HG03558 (cell line): ENCODE data around the gene TRIM60.
A peak's percentile ranks its signal among the peaks of the same experiment; 100 is the strongest.
"Not testable (repeated sequence)": the region's sequence is repeated elsewhere in the genome, so short reads cannot be mapped to it uniquely, and the experiment has no call there.

ENCODE experiments used
- ATAC-seq: cut with Tn5 transposase; IDR thresholded peaks from one replicate; pipeline ENCODE4 v1.9.1; 2021; ENCODE audit warnings: moderate number of reproducible peaks; ENCODE audit not compliant: unreplicated experiment; ENCODE audit errors: extremely low read depth

The TRIM60 gene

DNA sequence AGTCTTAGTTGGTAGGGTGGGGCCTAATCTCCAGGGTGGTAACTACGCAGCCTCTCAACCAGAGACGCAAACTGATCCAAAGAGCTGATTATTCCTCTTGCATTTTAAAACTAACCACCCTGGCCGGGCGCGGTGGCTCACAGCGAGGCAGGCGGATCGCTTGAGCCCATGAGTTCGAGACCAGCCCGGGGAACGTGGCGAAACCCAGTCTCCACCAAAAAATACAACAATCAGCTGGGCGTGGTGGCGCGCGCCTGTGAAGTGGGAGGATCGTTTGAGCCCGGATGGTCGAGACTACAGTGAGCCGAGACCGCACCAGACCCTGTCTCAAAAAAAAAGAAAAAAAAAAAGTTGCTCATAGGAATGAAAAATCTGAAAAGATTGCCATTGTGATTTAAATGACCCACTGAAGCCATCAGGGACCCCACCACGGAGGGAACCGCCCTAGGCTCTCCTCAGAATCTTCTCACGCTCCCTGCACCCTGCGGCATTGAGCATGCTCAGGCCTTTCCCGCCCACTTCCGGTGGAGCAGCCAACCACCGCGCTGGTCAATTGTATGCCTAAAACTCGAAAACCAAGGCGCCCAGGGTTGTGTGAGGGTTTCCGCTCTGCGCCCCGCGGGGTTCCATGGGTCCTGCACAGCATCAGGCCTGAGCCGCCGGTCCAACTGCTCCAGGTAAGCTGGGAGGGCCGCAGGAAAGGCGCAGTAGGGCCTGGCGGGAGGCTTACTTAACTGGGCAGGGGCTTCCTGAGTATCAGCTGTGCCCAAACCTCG lies at the start of gene TRIM60:
TRIM60 (plus strand) TSS at position 564 of the 776 bp plus-strand sequence. CDS start 8,074 bp downstream, outside the sequence.
- ATAC-seq, result no peak

DNA sequence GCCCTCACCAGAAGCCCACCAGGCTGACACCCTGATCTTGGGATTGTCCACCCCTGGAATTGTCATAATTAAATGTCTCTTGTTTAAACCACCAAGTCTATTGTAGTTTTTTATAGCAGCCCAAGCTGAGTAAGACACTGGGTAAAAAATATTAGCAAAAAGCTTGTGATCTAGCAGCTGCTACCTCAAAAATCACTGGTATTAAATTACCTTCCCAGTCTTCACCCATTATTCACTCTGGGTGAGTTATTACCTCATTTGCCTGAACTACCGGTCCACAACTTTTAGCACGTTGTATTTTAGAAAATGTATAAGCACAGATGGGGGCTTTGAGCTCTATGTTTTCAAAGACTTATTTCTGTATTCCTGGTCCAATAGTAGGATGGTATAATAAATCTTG lies 42.3 kb upstream of the TRIM60 start:
- no peak for ATAC-seq

DNA sequence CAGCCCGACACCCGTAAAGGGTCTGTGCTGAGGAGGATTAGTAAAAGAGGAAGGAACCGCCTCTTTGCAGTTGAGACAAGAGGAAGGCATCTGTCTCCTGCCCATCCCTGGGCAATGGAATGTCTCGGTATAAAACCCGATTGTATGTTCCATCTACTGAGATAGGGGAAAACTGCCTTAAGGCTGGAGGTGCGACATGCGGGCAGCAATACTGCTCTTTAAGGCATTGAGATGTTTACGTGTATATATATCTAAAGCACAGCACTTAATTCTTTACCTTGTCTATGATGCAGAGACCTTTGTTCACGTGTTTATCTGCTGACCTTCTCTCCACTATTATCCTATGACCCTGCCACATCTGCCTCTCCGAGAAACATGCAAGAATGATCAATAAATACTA lies 41.0 kb upstream of the TRIM60 start:
- not testable (repeated sequence) for ATAC-seq

DNA sequence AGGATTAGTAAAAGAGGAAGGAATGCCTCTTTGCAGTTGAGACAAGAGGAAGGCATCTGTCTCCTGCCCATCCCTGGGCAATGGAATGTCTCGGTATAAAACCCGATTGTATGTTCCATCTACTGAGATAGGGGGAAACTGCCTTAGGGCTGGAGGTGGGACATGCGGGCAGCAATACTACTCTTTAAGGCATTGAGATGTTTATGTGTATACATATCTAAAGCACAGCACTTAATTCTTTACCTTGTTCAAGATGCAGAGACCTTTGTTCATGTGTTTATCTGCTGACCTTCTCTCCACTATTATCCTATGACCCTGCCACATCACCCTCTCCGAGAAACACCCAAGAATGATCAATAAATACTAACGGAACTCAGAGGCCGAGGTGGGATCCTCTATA lies 35.7 kb upstream of the TRIM60 start:
- not testable (repeated sequence) for ATAC-seq

DNA sequence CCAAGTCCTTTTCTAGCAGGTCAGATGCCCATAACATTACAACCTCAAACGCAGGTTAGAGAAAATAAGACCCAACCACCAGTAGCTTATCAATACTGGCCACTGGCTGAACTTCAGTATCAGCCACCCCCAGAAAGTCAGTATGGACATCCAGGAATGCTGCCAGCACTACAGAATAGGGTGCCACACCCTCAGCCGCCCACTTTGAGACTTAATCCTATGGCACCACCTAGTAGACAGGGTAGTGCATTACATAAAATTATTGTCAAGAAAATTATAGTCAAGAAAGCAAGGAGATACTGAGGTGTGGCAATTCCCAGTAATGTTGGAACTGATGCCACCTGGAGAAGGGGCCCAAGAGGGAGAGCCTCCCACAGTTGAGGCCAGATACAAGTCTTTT lies 34.5 kb upstream of the TRIM60 start:
- ATAC-seq, result no peak

DNA sequence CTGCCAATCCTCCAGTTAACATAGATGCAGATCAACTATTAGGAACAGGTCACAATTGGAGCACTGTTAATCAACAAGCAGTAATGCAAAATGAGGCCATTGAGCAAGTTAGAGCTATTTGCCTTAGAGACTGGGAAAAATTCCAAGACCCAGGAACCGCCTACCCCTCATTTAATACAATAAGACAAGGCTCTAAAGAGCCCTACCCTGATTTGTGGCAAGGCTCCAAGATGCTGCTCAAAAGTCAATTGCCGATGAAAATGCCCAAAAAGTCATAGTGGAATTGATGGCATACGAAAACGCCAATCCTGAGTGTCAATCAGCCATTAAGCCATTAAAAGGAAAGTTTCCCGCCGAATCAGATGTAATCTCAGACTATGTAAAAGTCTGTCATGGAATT lies 33.9 kb upstream of the TRIM60 start:
- ATAC-seq, result no peak

DNA sequence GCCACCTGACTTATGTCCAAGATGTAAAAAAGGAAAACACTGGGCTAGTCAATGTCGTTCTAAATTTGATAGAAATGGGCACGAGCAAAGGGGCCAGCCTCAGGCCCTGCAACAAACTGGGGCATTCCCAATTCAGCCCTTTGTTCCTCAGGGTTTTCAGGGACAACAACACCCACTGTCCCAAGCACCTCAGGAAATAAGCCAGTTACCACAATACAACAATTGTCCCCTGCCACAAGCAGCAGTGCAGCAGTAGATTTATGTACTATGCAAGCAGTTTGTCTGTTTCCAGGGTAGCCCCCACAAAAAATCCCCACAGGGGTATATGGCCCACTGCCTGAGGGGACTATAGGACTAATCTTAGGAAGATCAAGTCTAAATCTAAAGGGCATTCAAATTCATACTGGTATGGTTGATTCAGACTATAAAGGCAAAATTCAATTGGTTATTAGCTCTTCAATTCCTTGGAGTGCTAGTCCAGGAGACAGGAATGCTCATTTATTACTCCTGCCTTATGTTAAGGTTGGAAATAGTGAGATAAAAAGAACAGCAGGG lies 33.2 kb upstream of the TRIM60 start:
- not testable (repeated sequence) for ATAC-seq

DNA sequence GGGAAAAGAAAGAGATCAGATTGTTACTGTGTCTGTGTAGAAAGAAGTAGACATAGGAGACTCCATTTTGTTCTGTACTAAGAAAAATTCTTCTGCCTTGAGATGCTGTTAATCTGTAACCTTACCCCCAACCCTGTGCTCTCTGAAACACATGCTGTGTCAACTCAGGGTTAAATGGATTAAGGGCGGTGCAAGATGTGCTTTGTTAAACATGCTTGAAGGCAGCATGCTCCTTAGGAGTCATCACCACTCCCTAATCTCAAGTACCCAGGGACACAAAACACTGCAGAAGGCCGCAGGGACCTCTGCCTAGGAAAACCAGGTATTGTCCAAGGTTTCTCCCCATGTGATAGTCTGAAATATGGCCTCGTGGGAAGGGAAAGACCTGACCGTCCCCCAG lies 29.8 kb upstream of the TRIM60 start:
- ATAC-seq, result not testable (repeated sequence)

DNA sequence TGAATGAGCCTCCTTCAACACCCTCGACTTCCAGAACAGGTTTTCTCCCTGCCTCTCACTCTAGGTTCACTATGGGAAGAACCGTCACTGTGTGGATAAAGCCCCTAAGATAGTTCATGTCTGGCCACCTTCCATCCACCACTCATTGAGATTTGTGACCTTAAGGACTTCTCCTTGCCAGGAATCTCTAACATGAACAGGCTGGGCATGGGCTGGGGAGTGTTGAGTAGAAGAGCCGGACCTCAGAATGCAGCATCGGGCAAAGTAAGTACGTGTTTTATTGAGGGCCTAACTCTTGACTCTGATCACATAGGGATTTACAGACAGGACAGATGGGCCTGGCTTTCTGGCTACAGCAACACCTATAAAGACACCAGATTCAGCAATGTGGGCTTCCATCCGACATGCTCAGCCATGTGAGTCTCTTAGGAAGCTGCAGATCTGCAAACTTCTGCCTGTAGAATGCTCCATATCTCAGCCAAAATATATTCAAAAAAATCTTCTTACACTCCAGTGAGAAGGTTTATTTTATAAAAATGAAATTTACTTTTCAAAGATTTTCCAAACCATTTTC lies 26.4 kb upstream of the TRIM60 start:
- no peak for ATAC-seq

DNA sequence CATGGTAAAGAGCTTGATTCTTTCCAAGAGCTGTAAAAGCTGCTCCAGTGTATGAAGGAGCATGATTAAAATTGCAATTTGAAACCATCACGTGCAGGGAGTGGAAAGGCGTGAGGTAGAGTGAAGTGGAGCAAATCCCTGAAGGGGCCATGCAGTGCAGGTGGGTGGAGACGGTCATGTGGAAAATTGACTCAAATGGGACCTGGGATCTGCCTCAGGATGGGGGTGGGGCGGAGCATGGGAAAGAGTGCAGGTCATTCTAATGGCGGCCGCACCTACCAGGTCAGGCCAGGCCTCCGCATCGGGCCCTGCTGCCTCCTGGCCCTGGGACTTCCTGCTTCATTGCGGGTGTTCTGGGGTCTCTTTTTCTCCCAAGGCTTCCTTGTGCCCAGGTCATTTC lies 25.3 kb upstream of the TRIM60 start:
- ATAC-seq, result no peak

DNA sequence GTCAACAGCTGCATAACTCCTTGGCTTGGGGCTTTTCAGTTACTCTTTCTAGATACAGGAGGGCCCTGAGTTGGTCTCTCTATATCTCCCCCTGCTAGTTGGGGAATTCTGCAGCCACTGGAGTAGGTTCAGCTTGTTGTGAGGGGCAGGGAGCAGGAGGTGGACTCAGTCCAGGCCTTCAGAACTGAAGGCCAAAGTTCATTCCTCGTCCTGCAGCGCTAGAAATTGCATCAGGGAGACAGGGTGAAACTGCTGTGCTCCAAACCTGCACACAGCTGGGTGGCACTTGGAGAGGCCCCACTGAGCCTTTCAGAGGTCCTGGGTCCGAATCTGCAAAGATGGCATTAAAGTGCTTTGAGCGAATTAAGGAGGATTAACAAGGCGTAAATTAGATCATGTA lies 24.9 kb upstream of the TRIM60 start:
- ATAC-seq, result no peak

DNA sequence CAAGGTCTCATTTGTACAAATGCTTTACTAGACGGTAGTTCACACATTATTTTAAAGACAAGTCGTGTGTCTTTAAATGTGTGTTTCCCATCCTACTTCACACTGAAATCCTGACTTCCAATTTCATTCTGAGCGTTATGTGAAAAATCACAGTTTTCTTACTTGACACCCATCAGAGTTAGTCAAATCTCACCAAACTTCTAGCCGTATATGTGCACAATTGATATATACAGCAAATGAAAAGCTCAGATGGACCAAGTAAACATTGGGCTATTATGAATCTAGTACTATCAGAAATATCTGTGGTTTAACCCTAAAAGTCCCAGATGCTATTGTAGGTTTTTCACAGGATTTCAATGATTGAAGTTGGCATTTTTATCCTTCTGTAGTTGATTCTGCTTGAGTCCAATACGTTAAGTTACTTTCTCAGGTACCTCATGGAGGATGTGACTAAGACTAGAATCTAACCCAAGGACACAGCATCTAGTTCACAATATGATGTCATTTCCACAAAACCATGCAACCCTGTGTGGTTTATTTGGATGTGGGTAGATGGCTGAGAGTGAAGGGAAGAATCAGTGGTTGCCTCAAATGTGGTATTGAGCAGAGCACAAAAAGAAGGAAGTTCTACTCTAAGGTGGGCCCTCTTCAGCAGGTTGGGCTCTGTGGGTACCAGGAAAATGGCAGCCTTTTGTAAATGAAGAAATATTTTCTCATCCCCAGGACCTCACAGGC lies 22.1 kb upstream of the TRIM60 start:
- peak; percentile 78 for ATAC-seq

DNA sequence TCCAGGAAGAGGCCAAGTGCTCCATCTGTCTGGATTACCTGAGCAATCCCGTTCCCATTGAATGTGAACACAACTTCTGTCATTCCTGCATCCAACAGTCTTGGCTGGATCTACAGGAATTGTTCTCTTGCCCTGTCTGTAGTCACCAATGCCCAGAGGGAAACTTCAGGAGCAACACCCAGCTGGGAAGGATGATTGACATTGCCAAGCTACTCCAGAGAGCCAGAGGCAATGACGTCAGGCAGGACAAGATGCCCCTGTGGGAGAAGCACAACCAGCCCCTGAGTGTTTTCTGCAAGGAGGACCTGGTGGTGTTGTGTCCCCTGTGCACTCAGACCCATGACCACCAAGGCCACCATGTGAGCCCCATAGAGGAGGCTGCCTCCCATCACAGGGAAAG lies 21.3 kb upstream of the TRIM60 start:
- no peak for ATAC-seq

DNA sequence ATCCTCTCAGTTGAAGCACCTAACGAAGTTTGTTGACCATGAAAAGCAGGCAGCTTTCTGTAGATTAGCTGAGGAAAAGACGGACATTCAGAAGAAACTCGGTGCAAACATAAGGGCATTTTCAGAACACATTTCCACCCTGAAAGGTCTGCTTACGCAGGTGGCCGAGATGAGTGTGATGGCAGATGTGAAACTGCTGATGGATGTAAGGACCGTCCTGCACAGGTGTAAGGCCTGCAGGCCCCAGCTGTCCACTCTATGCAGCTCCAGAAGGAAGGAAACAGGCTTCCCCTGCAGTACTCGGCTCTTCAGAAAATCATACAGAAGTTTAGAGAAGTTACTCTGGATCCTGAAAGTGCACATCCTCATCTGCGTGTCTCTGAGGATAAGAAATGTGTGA lies 20.8 kb upstream of the TRIM60 start:
- no peak for ATAC-seq

DNA sequence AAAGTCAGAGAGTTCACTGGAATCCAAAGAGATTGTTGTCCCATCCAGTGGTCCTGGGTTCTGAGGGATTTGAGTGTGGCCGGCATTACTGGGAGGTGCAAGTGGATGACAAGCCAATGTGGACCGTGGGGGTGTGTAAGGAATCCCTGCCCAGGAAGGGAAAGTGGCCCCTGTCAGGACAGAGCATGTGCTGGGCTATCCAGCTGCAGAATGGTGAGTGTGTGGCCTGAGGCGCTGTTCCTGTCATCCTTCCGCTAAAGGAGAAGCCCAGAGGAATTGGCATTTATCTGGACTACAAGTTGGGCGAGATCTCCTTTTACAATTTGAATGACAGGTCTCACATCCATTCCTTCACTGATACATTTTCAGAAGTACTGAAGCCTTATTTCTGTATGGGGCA lies 20.4 kb upstream of the TRIM60 start:
- no peak for ATAC-seq

DNA sequence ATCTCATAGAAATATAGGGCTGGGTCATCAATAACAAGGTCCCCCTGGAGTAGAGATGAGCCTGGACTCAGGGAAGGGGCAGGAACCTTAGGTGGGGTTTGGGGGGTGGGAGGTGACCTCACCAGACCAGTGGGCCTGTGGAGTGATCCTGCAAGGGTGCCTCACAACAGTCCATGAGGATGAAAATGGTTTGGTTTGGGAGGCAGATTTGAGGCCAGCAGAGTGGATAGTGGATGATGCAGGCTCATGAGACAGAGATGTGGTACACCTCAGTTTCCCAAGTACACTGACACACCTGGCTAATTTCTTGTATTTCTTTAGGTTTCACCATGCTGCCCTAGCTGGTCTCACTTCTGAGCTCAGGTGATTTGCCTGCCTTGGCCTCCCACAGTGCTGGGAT lies 18.1 kb upstream of the TRIM60 start:
- ATAC-seq, result no peak

DNA sequence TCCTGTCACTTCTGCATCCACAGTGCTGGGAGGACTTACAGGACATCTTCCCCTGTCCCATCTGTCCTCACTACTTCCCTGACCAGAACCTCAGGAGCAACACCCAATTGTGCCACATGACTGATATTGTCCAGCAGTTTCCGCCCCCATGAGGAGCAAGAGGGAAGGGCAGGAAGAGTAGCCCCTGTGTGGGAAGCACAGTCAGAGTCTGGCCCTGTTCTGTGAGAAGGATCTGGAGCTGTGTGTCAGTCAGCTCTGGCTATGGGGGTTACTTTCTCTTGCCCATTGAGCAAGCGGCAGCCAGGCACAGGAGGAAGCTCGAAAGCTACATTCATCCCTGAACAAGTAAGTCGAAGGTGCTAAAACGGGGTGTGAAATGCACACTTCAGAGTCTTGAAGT lies 14.8 kb upstream of the TRIM60 start:
- ATAC-seq, result no peak

DNA sequence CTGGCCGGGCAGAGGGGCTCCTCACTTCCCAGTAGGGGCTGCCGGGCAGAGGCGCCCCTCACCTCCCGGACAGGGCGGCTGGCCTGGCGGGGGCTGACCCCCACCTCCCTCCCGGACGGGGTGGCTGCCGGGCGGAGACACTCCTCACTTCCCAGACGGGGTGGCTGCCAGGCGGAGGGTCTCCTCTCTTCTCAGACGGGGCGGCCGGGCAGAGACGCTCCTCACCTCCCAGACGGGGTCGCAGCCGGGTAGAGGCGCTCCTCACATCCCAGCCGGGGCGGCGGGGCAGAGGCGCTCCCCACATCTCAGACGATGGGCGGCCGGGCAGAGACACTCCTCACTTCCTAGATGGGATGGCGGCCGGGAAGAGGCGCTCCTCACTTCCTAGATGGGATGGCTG lies 11.8 kb upstream of the TRIM60 start:
- ATAC-seq, result not testable (repeated sequence)

DNA sequence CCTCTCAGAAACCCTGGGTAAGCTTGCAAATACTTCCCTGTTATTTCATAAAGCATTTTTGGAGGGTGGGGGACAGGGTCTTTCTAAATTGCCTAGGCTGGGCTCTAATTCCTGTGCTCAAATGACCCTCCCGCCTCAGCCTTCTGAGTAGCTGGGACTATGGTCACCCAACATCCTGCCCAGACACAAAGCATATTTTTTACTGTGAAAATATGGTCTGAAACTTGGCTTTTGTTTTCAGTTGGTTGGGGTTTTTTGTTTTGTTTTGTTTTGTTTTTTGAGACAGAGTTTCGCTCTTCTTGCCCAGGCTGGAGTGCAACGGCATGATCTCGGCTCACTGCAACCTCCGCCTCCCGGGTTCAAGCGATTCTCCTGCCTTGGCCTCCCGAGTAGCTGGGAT lies 6.0 kb upstream of the TRIM60 start:
- ATAC-seq, result not testable (repeated sequence)

DNA sequence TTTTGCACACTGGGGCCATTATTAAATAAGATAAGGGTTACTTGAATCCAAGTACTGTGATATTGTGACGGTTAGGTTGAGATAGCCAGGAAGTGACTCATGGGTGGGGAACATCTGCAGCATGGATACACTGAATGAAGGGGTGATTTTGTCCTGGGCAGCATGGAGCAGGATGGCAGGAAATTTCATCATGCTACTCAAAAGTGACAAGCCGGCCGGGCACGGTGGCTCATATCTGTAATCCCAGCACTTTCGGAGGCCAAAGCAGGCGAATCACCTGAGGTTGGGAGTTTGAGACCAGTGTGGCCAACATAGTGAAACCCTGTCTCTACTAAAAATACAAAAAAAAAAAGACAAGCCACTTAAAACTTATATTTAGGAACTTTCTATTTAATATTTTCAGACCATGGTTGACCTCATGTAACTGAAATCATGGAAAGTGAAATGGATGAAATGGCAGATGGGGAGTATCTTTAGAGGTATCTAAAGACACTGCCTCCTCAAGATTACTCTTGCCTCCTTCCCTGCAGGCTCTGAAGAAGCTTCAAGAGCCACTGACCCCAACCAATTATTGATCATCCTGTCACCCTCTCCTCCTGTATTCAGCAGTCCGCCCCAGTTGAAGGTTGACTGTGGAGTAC lies 3.9 kb upstream of the TRIM60 start:
- no peak for ATAC-seq

DNA sequence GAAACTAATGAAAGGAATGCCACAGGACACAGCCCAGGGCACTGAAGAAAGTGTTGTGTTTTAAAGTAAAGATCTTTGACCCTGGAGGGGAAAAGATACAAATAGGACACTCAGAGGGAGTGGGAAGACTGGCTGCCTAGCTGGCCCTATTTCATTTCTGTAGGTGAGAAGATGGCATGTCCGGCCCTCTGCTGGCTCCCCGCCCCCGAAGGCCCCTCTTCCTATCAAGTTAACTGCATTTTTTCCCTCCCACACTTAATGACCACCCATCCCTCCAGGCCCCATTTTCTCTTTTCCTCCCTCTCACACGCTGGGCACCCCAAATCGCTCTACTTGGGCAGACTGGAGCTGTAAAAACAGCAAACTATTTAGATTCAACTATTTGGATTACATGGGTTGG lies 16.4 kb downstream of the TRIM60 start:
- no peak for ATAC-seq
